ENCODE data around the gene SCAF8.
"Not testable (repeated sequence)": the region's sequence is repeated elsewhere in the genome, so short reads cannot be mapped to it uniquely, and the experiment has no call there.

The SCAF8 gene

DNA sequence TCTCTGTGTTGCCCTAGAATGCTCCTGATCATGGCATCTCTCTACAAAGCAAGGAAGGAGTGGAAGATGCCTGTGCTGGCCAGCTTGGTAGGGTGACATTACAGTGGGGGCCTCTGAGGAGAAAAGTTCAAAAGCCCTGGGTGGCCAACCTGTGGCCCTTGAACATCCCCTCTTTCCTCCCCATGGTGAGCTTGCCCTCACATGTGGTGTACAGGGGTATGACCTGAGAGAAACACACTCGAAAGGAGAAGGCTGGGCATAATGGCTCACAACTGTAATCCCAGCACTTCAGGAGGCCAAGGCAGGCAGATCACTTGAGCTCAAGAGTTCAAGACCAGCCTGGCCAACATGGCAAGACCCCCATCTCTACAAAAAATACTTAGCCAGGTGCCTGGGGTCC is 36.6 kb upstream of the SCAF8 start:
- Histone ChIP-seq H3K4me3 (no peak overlapping the region), H3K27ac (no peak overlapping the region)
- DNase-seq (ENCODE audit: low spot score): no peak
- TF ChIP-seq, protein P1, sequence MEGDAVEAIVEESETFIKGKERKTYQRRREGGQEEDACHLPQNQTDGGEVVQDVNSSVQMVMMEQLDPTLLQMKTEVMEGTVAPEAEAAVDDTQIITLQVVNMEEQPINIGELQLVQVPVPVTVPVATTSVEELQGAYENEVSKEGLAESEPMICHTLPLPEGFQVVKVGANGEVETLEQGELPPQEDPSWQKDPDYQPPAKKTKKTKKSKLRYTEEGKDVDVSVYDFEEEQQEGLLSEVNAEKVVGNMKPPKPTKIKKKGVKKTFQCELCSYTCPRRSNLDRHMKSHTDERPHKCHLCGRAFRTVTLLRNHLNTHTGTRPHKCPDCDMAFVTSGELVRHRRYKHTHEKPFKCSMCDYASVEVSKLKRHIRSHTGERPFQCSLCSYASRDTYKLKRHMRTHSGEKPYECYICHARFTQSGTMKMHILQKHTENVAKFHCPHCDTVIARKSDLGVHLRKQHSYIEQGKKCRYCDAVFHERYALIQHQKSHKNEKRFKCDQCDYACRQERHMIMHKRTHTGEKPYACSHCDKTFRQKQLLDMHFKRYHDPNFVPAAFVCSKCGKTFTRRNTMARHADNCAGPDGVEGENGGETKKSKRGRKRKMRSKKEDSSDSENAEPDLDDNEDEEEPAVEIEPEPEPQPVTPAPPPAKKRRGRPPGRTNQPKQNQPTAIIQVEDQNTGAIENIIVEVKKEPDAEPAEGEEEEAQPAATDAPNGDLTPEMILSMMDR (IDR thresholded peaks at IDR 0.05): no peak

DNA sequence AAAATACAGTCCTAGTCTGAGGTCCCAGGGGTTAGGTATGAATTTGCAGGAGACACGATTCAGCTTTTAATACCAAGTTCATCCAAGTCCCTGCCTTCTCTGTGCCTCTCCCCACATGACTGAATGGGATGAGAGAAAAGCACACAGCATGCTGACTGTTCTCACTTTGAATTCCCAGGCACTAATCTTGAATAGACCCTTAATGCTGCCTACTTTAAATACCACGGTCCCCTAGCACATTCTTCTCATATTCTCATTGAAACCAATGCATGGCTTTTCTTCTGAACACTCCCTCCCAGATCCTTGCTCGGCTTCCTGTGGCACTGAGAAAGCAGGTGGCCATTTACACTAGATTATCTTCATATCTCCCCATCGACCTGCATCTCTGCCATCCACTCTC is 30.1 kb upstream of the SCAF8 start:
- no peak overlapping the region for H3K27ac ChIP-seq
- TF ChIP-seq, protein P1 (IDR thresholded peaks at IDR 0.05): no peak
- DNase-seq (ENCODE audit: low spot score): no peak
- H3K4me3 ChIP-seq: no peak overlapping the region

DNA sequence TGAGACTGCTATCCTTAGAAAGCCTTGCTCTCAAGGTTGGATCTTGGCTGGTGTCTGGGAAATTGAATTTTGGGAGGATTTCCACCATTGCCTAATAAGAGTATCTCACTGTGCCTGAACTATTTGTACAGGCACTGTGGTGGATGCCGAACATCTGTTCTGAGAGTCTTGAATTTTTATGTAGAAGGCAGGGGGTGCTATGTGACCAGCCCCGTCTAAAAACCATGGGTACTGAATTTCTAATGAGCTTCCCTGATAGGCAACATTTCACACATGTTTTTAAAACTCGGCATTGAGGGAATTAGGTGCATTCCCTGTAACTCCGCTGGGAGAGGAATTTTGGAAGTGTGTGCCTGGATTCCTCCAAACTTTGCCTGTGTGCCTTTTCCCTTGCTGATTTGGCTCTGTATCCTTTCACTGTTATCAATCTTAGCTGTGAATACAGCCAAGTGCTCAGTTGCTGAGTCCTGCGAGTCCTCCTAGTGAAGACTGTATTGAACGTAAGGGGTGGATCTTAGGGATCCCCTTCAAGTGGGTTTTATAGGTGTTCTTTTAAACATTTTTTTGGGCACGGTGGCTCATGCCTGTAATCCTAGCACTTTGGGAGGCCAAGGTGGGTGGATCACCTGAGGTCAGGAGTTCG is 27.6 kb upstream of the SCAF8 start:
- TF ChIP-seq, protein P1 (IDR thresholded peaks at IDR 0.05): no peak
- DNase-seq (ENCODE audit: low spot score): no peak
- Histone ChIP-seq H3K27ac (no peak overlapping the region), H3K4me3 (no peak overlapping the region)

DNA sequence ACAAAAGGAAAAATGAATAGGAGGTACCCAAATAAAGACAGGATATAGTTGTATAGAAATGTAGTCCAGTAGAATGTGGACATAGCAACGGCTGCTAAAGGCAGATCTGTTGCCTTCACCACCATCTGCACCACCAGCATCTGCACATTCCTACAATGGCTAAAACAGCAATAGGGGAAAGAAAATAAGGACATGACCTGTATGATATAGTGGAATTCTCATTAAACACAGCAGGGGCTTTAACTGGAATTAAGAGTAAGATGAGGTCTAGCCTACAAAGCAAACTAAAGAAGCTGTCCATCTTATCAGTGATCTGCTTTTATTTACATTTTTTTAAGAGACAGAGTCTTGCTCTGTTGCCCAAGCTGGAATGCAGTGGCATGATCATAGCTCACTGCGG is 26.8 kb upstream of the SCAF8 start:
- no peak overlapping the region for H3K4me3 ChIP-seq
- H3K27ac ChIP-seq: no peak overlapping the region
- TF ChIP-seq, protein P1 (IDR thresholded peaks at IDR 0.05): no peak
- DNase-seq (ENCODE audit: low spot score): no peak

DNA sequence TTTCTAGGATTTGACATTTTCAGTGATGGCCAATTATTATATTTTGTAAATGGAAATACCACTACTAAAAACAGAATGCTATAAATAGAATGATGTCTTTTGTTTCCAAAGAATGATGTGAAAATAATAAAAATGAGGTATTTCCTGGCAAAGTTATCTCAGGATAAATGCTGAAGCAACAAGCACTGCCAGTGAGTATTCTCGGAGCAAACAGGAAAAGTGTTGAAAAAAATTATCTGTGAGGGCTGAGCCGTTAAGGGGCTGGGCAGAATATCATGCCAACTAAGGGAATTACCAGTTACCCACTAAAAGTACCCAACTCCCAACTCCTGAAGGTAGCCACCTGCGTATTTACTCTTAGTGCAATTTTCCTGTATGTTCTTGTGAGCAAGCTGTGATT is 23.6 kb upstream of the SCAF8 start:
- Histone ChIP-seq H3K4me3 (no peak overlapping the region), H3K27ac (no peak overlapping the region)
- no peak for DNase-seq (ENCODE audit: low spot score)
- TF ChIP-seq, protein P1 (IDR thresholded peaks at IDR 0.05): no peak

DNA sequence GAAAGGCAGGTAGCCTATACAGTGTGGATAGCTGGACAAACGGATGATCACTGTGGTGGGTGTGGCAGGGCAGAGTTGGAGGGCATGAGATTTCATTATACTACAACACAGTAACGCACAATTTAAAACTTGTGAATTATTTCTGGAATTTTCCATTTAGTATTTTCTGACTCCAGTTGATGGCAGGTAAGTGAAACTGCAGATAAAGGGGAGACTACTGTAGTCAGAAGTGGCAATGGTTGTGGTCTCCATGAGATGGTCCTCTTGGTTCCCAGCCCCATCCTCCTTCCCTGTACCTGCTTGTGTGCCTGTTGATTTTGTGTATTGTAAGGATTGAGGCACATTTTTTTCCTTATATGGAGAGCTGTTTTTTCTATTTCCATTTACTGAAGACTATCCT is 22.5 kb upstream of the SCAF8 start:
- no peak overlapping the region for H3K4me3 ChIP-seq
- no peak for DNase-seq (ENCODE audit: low spot score)
- TF ChIP-seq, protein P1 (IDR thresholded peaks at IDR 0.05): no peak
- no peak overlapping the region for H3K27ac ChIP-seq

DNA sequence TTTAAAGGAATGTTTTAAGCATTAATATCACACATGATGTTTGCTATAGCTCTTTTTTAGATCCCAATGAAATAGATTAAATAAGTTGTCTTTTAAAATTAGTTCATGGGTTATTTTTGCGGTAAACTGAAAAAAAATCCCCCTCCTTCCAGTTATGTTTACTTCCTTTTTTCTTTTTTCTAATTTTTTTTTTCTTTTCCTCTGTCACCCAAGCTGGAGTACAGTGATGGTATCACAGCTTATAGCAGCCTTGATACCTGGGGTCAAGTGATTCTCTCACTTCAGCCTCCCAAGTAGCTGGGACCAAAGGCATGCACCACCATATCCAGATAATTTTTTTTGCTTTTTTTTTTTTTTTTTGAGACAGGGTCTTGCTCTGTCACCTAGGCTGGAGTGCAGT is 17.8 kb upstream of the SCAF8 start:
- no peak for DNase-seq (ENCODE audit: low spot score)
- TF ChIP-seq, protein P1 (IDR thresholded peaks at IDR 0.05): no peak
- H3K27ac ChIP-seq: no peak overlapping the region
- no peak overlapping the region for H3K4me3 ChIP-seq

DNA sequence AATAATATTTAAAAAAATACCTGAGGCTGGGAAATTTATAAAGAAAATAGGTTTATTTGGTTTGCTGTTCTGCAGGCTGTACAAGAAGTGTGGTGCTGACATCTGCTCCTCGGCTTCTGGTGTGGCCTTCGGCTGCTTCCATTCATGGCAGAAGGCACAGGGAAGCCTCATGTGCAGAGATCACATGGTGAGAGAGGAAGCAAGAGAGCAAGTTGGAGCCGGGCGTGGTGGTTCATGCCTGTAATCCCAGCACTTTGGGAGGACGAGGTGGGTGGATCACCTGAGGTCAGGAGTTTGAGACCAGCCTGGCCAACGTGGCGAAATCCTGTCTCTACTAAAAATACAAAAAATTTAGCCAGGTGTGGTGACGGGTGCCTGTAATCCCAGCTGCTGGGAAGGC is 16.9 kb upstream of the SCAF8 start:
- DNase-seq (ENCODE audit: low spot score); H3K27ac ChIP-seq; H3K4me3 ChIP-seq: not testable (repeated sequence)

Data from coronary artery (tissue), 2 donors.